Activated T-helper 1 cell treated with anti-CD3 and anti-CD28 coated beads, Interleukin-12 subunit alpha, Interleukin-12 subunit beta, Interleukin-2, Interleukin-4 antibody, amounts not matched to agents 30 ng/mL and 10 ng/mL and 1 ng/mL, durations not matched to agents 14 hours and 24 hours and 36 hours (primary cell): Measurements from ENCODE around the gene GRK6. TPM values are rescaled to one million over a fixed set of nuclear protein-coding genes. Genes with fewer than 3 reads are reported as not detected.

Experiments used
- DNase-seq: peaks from one replicate; pipeline ENCODE4 v3.0.0; 2021; ENCODE audit warnings: low spot score
- H3K27ac Mint-ChIP-seq: one replicate; pipeline ENCODE4 v1.8.0; 2021; ENCODE audit warnings: mild to moderate bottlenecking, mixed read lengths
- H3K27me3 Mint-ChIP-seq: one replicate; pipeline ENCODE4 v1.8.0; 2022; ENCODE audit warnings: mild to moderate bottlenecking, moderate library complexity, mixed read lengths; ENCODE audit not compliant: insufficient read depth
- H3K36me3 Mint-ChIP-seq: one replicate; pipeline ENCODE4 v1.8.0; 2021; ENCODE audit warnings: low read depth, mixed read lengths
- H3K4me1 Mint-ChIP-seq: one replicate; pipeline ENCODE4 v1.8.0; 2021; ENCODE audit warnings: low read depth, mixed read lengths
- H3K4me3 Mint-ChIP-seq: one replicate; pipeline ENCODE4 v1.8.0; 2021; ENCODE audit warnings: mild to moderate bottlenecking, moderate library complexity, mixed read lengths
- H3K9me3 Mint-ChIP-seq: one replicate; pipeline ENCODE4 v1.8.0; 2021; ENCODE audit warnings: mixed read lengths
- intact Hi-C: fragments of 100-400 bp; cut with micrococcal nuclease; formaldehyde crosslinking; loops from one replicate; pipeline ENCODE4 v1.15.1; 2024
- total RNA-seq: library from RNA; stranded (reverse); gene quantifications from 2 replicates; pipeline ENCODE4 v1.2.3, GENCODE V29; 2022

Gene GRK6
- total RNA-seq, 1 donor from 2014 or later = 122 TPM

- intact Hi-C loops = no loop called here
- Mint-ChIP-seq H3K4me1 (peaks cover 17% of the 10 kb centered on the region), H3K4me3 (no peak overlapping the region), H3K27me3 (peaks cover 2% of the 10 kb centered on the region), H3K36me3 (no peaks in the 10 kb centered on the region), H3K9me3 (no peaks in the 10 kb centered on the region), H3K27ac (no peak overlapping the region)
- DNase-seq = no peak
Measured at GRCh38 chr5:177421062-177421798, 5.2 kb upstream of the GRK6 start.

GRCh38 chr5:177423671-177424070 is 2.8 kb upstream of the GRK6 start:
- Mint-ChIP-seq H3K27me3 (no peaks in the 10 kb centered on the region), H3K4me3 (no peak overlapping the region), H3K4me1 (peaks cover 28% of the 10 kb centered on the region), H3K36me3 (peaks cover 5% of the 10 kb centered on the region), H3K9me3 (no peaks in the 10 kb centered on the region), H3K27ac (no peak overlapping the region)
- no peak for DNase-seq
- intact Hi-C loops = no loop called here

GRCh38 chr5:177425196-177425800 is 1.2 kb upstream of the GRK6 start:
- Mint-ChIP-seq H3K36me3 (peaks cover 15% of the 10 kb centered on the region), H3K4me1 (peaks cover 45% of the 10 kb centered on the region), H3K9me3 (no peaks in the 10 kb centered on the region), H3K4me3 (peak overlapping the region; percentile 86), H3K27ac (peak overlapping the region; percentile 94), H3K27me3 (no peaks in the 10 kb centered on the region)
- DNase-seq = no peak
- intact Hi-C loops = loop anchor here (5.0 kb wide), 1 partner anchor 167 kb away; the partner anchor contains the start of gene TMED9

- Mint-ChIP-seq H3K4me3 (peak overlapping the region; percentile 86), H3K27ac (peak overlapping the region; percentile 94), H3K36me3 (peaks cover 20% of the 10 kb centered on the region), H3K9me3 (no peaks in the 10 kb centered on the region), H3K27me3 (no peaks in the 10 kb centered on the region), H3K4me1 (peaks cover 51% of the 10 kb centered on the region)
- intact Hi-C loops = loop anchor here (1.0 to 5.0 kb wide), 8 partner anchors 8 to 889 kb away; partner anchors contain the start of genes DDX41, PDLIM7, RGS14 and RNF44
- DNase-seq = peak; percentile 99
Measured at GRCh38 chr5:177425801-177426565, 493 bp upstream of the GRK6 start.

GRCh38 chr5:177427211-177427822 is 841 bp downstream of the GRK6 start:
- Mint-ChIP-seq H3K27me3 (no peaks in the 10 kb centered on the region), H3K9me3 (no peaks in the 10 kb centered on the region), H3K4me3 (peak overlapping the region; percentile 95), H3K4me1 (peaks cover 64% of the 10 kb centered on the region), H3K36me3 (peaks cover 25% of the 10 kb centered on the region), H3K27ac (peak overlapping the region; percentile 90)
- no peak for DNase-seq
- intact Hi-C loops = loop anchor here (2.0 to 5.0 kb wide), 3 partner anchors 71 to 165 kb away; partner anchors contain the start of genes DDX41, RGS14 and TMED9

- intact Hi-C loops = loop anchor here (2.0 to 5.0 kb wide), 3 partner anchors 71 to 164 kb away; partner anchors contain the start of genes DDX41, RGS14 and TMED9
- no peaks in the 10 kb centered on the region for H3K27me3 Mint-ChIP-seq
- H3K36me3 Mint-ChIP-seq = peaks cover 25% of the 10 kb centered on the region
- peaks cover 64% of the 10 kb centered on the region for H3K4me1 Mint-ChIP-seq
- peak overlapping the region; percentile 90 for H3K27ac Mint-ChIP-seq
- H3K9me3 Mint-ChIP-seq = no peaks in the 10 kb centered on the region
- DNase-seq = no peak
- H3K4me3 Mint-ChIP-seq = peak overlapping the region; percentile 95
Measured at GRCh38 chr5:177427919-177428573, 1.6 kb downstream of the GRK6 start.

GRCh38 chr5:177428574-177429217 is 2.2 kb downstream of the GRK6 start:
- H3K9me3 Mint-ChIP-seq = no peaks in the 10 kb centered on the region
- intact Hi-C loops = loop anchor here (1.0 to 5.0 kb wide), 5 partner anchors 18 to 164 kb away; partner anchors contain the start of genes PRR7 and TMED9
- no peaks in the 10 kb centered on the region for H3K27me3 Mint-ChIP-seq
- peak overlapping the region; percentile 95 for H3K4me3 Mint-ChIP-seq
- H3K27ac Mint-ChIP-seq = peak overlapping the region; percentile 90
- H3K36me3 Mint-ChIP-seq = peaks cover 27% of the 10 kb centered on the region
- DNase-seq = no peak
- H3K4me1 Mint-ChIP-seq = peaks cover 64% of the 10 kb centered on the region

GRCh38 chr5:177429248-177430040 is 3.0 kb downstream of the GRK6 start:
- Mint-ChIP-seq H3K4me1 (peaks cover 67% of the 10 kb centered on the region), H3K27me3 (no peaks in the 10 kb centered on the region), H3K4me3 (peak overlapping the region; percentile 95), H3K9me3 (no peaks in the 10 kb centered on the region), H3K27ac (peak overlapping the region; percentile 90), H3K36me3 (peaks cover 33% of the 10 kb centered on the region)
- DNase-seq = peak; percentile 77
- intact Hi-C loops = loop anchor here (1.0 to 5.0 kb wide), 5 partner anchors 17 to 163 kb away; partner anchors contain the start of genes PRR7 and TMED9

- no peaks in the 10 kb centered on the region for H3K27me3 Mint-ChIP-seq
- DNase-seq = no peak
- H3K9me3 Mint-ChIP-seq = no peaks in the 10 kb centered on the region
- peaks cover 65% of the 10 kb centered on the region for H3K4me1 Mint-ChIP-seq
- peak overlapping the region; percentile 90 for H3K27ac Mint-ChIP-seq
- peak overlapping the region; percentile 95 for H3K4me3 Mint-ChIP-seq
- intact Hi-C loops = no loop called here
- H3K36me3 Mint-ChIP-seq = peaks cover 40% of the 10 kb centered on the region
Measured at GRCh38 chr5:177430140-177430951, 3.9 kb downstream of the GRK6 start.

GRCh38 chr5:177430972-177431316 is 4.5 kb downstream of the GRK6 start:
- no peak for DNase-seq
- Mint-ChIP-seq H3K4me1 (peaks cover 61% of the 10 kb centered on the region), H3K4me3 (peak overlapping the region; percentile 80), H3K27ac (peak overlapping the region; percentile 91), H3K36me3 (peaks cover 45% of the 10 kb centered on the region), H3K27me3 (no peaks in the 10 kb centered on the region), H3K9me3 (no peaks in the 10 kb centered on the region)
- intact Hi-C loops = no loop called here
